WTC11 (cell line): ENCODE data around the gene BRD4. TPM values are rescaled to one million over a fixed set of nuclear protein-coding genes. Genes with fewer than 3 reads are reported as not detected.

ENCODE experiments used
- ATAC-seq: fragments of 200-7000 bp; cut with Tn5 transposase; 2 replicates; pipeline ENCODE4 v1.10.0; 2021; ENCODE audit warnings: mild to moderate bottlenecking, moderate library complexity
- CTCF ChIA-PET: fragments of 300-600 bp; sonication (Branson Sonifier 250); formaldehyde crosslinking; loops from one replicate; lab custom pipeline; 2021; ENCODE audit warnings: antibody characterized with exemption; lab: Charles Lee
- POLR2A ChIA-PET: fragments of 350-600 bp; sonication (Branson Sonifier 250); formaldehyde crosslinking; loops from one replicate; lab custom pipeline; 2021; ENCODE audit warnings: antibody characterized with exemption; lab: Charles Lee
- DNase-seq: peaks from one replicate; pipeline ENCODE4 v3.0.0; 2021; ENCODE audit warnings: low spot score
- H3K27ac Mint-ChIP-seq: 2 replicates; pipeline ENCODE4 v1.8.0; 2021; ENCODE audit warnings: mixed read lengths
- H3K27me3 Mint-ChIP-seq: 2 replicates; pipeline ENCODE4 v1.8.0; 2021; ENCODE audit warnings: low read depth, mild to moderate bottlenecking, moderate library complexity, mixed read lengths
- H3K36me3 Mint-ChIP-seq: 2 replicates; pipeline ENCODE4 v1.8.0; 2021; ENCODE audit warnings: mixed read lengths
- H3K4me1 Mint-ChIP-seq: 2 replicates; pipeline ENCODE4 v1.8.0; 2022; ENCODE audit warnings: mixed read lengths
- H3K4me3 Mint-ChIP-seq: 2 replicates; pipeline ENCODE4 v1.8.0; 2021; ENCODE audit warnings: mild to moderate bottlenecking, moderate library complexity, mixed read lengths
- H3K9me3 Mint-ChIP-seq: 2 replicates; pipeline ENCODE4 v1.8.0; 2021; ENCODE audit warnings: mixed read lengths
- ATF6 ChIP-seq: sonication (generic); formaldehyde crosslinking; IDR thresholded peaks from 2 replicates; pipeline ENCODE4 v1.8.1; 2023; ENCODE audit warnings: mild to moderate bottlenecking, missing genetic modification reagents
- E2F4 ChIP-seq: sonication (generic); formaldehyde crosslinking; IDR thresholded peaks from 2 replicates; pipeline ENCODE4 v1.8.1; 2022; ENCODE audit warnings: low read depth, mild to moderate bottlenecking, moderate library complexity, missing genetic modification reagents, borderline replicate concordance
- GRHL2 ChIP-seq: fragments of 250-450 bp; sonication (Bioruptor Pico); IDR thresholded peaks from 2 replicates; pipeline ENCODE4 v1.8.0; 2022; ENCODE audit warnings: mild to moderate bottlenecking, moderate library complexity; ENCODE audit not compliant: insufficient replicate concordance, severe bottlenecking
- GTF2I ChIP-seq: fragments of 250-450 bp; sonication (Bioruptor Pico); conservative IDR thresholded peaks from 2 replicates; pipeline ENCODE4 v1.4.0; 2021; ENCODE audit warnings: mild to moderate bottlenecking
- MYBL2 ChIP-seq: sonication (generic); formaldehyde crosslinking; IDR thresholded peaks from 2 replicates; pipeline ENCODE4 v1.8.1; 2023; ENCODE audit warnings: mild to moderate bottlenecking, moderate library complexity, missing genetic modification reagents
- NFATC4 ChIP-seq: fragments of 250-450 bp; sonication (Bioruptor Pico); IDR thresholded peaks from 2 replicates; pipeline ENCODE4 v1.9.0; 2021; ENCODE audit warnings: mild to moderate bottlenecking
- NR3C1 ChIP-seq: sonication (generic); formaldehyde crosslinking; conservative IDR thresholded peaks from 2 replicates; pipeline ENCODE4 v1.8.1; 2023; ENCODE audit warnings: low read depth, mild to moderate bottlenecking, missing genetic modification reagents
- OVOL2 ChIP-seq: fragments of 250-450 bp; sonication (Bioruptor Pico); IDR thresholded peaks from 2 replicates; pipeline ENCODE4 v1.9.0; 2021; ENCODE audit warnings: mild to moderate bottlenecking, borderline replicate concordance
- PREB ChIP-seq: sonication (generic); formaldehyde crosslinking; IDR thresholded peaks from 2 replicates; pipeline ENCODE4 v1.8.1; 2022; ENCODE audit warnings: mild to moderate bottlenecking, missing genetic modification reagents, moderate library complexity, borderline replicate concordance
- SOX15 ChIP-seq: fragments of 250-450 bp; sonication (Bioruptor Pico); IDR thresholded peaks from 2 replicates; pipeline ENCODE4 v1.9.0; 2021; ENCODE audit warnings: mild to moderate bottlenecking
- STAT6 ChIP-seq: sonication (generic); formaldehyde crosslinking; conservative IDR thresholded peaks from 2 replicates; pipeline ENCODE4 v1.8.1; 2023; ENCODE audit warnings: mild to moderate bottlenecking, low read depth, missing genetic modification reagents, moderate library complexity
- TCF7 ChIP-seq: sonication (generic); formaldehyde crosslinking; IDR thresholded peaks from 2 replicates; pipeline ENCODE4 v1.8.0; 2022; ENCODE audit warnings: mild to moderate bottlenecking, low read depth, missing genetic modification reagents, moderate library complexity
- TP53 ChIP-seq: sonication (generic); formaldehyde crosslinking; IDR thresholded peaks from 2 replicates; pipeline ENCODE4 v1.8.1; 2023; ENCODE audit warnings: mild to moderate bottlenecking, missing genetic modification reagents
- ZNF219 ChIP-seq: sonication (generic); formaldehyde crosslinking; IDR thresholded peaks from 2 replicates; pipeline ENCODE4 v1.8.0; 2023; ENCODE audit warnings: missing genetic modification reagents, mild to moderate bottlenecking, borderline replicate concordance
- ZNF232 ChIP-seq: sonication (generic); formaldehyde crosslinking; IDR thresholded peaks from 2 replicates; pipeline ENCODE4 v1.8.0; 2022; ENCODE audit warnings: mild to moderate bottlenecking, missing genetic modification reagents
- ZNF263 ChIP-seq: sonication (generic); formaldehyde crosslinking; IDR thresholded peaks from 2 replicates; pipeline ENCODE4 v1.8.1; 2022; ENCODE audit warnings: low read depth, mild to moderate bottlenecking, moderate library complexity, missing genetic modification reagents
- ZNF425 ChIP-seq: fragments of 250-450 bp; sonication (Bioruptor Pico); conservative IDR thresholded peaks from 2 replicates; pipeline ENCODE4 v1.9.0; 2021; ENCODE audit warnings: mild to moderate bottlenecking
- total RNA-seq: library from RNA; stranded (reverse); gene quantifications from 3 replicates; pipeline ENCODE4 v1.2.3, GENCODE V29; 2021

Gene BRD4
- total RNA-seq, 1 experiment from 2014 or later: 128 TPM

- TF ChIP-seq NFATC4 (CRISPR knock-in tag) (no peak), NR3C1 (CRISPR knock-in tag) (no peak), ZNF232 (CRISPR knock-in tag) (no peak), ZNF219 (CRISPR knock-in tag) (no peak), GRHL2 (CRISPR knock-in tag) (no peak), MYBL2 (CRISPR knock-in tag) (no peak)
Observed at GRCh38 chr19:15220833-15221232, 111.5 kb downstream of the BRD4 start (continued).

- no peaks in the 10 kb centered on the region for H3K36me3 Mint-ChIP-seq
- peaks cover 8% of the 10 kb centered on the region for H3K4me1 Mint-ChIP-seq
- CTCF ChIA-PET: interaction anchor here (0.5 to 3.2 kb wide), 4 partner anchors 13 to 98 kb away, joined by 3 to 12 read pairs (median 4); partner anchors contain the start of genes EPHX3 and NOTCH3
- TF ChIP-seq GTF2I: no peak
- no peak for TF ChIP-seq E2F4 (CRISPR knock-in tag)
- TF ChIP-seq OVOL2: no peak
- no peak for TF ChIP-seq TP53 (CRISPR knock-in tag)
- TF ChIP-seq STAT6: no peak
- TF ChIP-seq ATF6 (CRISPR knock-in tag): no peak
- TF ChIP-seq ZNF263 (CRISPR knock-in tag): no peak
- no peak for TF ChIP-seq SOX15 (CRISPR knock-in tag)
- no peak for TF ChIP-seq ZNF425
- no peak for TF ChIP-seq PREB
- TF ChIP-seq TCF7 (CRISPR knock-in tag): no peak
- TF ChIP-seq, all 79 proteins: peak for 0
- Mint-ChIP-seq H3K9me3 (no peaks in the 10 kb centered on the region), H3K4me3 (no peak overlapping the region), H3K27ac (no peak overlapping the region), H3K27me3 (no peaks in the 10 kb centered on the region)
- no peak for ATAC-seq
- no peak for DNase-seq
- POLR2A ChIA-PET: no interaction called here
Observed at GRCh38 chr19:15218501-15218900, 113.8 kb downstream of the BRD4 start.
